Measurements from ENCODE around the gene EEFSEC. TPM values are rescaled to one million over a fixed set of nuclear protein-coding genes. Genes with fewer than 3 reads are reported as not detected.

EEFSEC gene
- total RNA-seq, 1 donor from 2014 or later, result 24.6 TPM

DNA sequence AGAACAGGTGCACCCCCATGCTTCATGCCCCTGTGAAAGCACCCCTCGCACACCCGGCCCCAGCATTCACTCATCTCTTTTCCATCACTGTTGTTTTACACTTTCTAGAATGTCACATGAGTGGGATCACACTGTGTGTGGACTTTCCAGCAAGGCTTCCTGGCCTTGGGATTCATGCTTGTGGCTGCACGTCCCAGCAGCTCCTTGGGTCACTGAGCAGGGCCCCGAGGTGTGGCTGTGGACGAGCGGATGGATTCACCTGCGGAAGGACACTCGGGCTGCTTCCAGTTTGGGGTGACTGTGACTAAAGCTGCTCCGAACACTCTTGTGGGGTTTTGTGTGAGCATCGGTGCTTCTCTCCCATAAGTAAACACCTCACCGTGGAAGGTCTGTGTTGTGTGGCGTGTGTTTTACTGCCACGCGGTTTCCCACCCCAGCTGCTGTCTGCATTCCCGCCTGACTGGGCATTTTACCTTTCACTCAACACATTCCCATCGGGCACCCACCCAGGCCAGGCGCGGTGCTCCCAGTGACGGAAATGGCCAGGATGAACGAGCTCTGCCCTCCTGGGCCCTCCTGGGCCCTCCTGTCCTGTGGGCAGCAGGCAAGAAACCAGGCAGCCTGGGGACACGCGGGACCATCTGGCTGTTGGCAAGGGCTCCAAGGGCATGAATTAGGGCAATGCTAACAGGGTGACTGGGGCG lies 272.0 kb downstream of the EEFSEC start:
- Histone ChIP-seq H3K4me3 (no peak overlapping the region), H3K36me3 (no peaks in the 10 kb centered on the region), H3K27ac (no peak overlapping the region), H3K9me3 (no peaks in the 10 kb centered on the region), H3K27me3 (no peaks in the 10 kb centered on the region), H3K4me1 (no peaks in the 10 kb centered on the region)
- DNase-seq (ENCODE audit: extremely low spot score in 2 of 2), result no peak
- intact Hi-C loops (cut with DNase I), result loop anchor here (5.0 kb wide), 1 partner anchor 72 kb away; no protein-coding TSS in a partner anchor
- TF ChIP-seq CTCF (IDR thresholded peaks at IDR 0.05) (no peak), POLR2A (IDR thresholded peaks at IDR 0.05) (no peak), POLR2AphosphoS5 (IDR thresholded peaks at IDR 0.05; ENCODE audit: insufficient read depth in 1 of 2, low read depth in 1 of 2) (no peak)

GRCh38 chr3:128425846-128426127 lies 272.5 kb downstream of the EEFSEC start:
- no peak overlapping the region for H3K27ac ChIP-seq
- no peaks in the 10 kb centered on the region for H3K36me3 ChIP-seq
- no peak for DNase-seq (ENCODE audit: extremely low spot score in 2 of 2)
- no peaks in the 10 kb centered on the region for H3K27me3 ChIP-seq
- H3K4me3 ChIP-seq, result no peak overlapping the region
- H3K9me3 ChIP-seq, result no peaks in the 10 kb centered on the region
- H3K4me1 ChIP-seq, result no peaks in the 10 kb centered on the region
- intact Hi-C loops (cut with DNase I), result loop anchor here (2.0 to 5.0 kb wide), 2 partner anchors 72 to 185 kb away; no protein-coding TSS in a partner anchor
- TF ChIP-seq POLR2AphosphoS5 (IDR thresholded peaks at IDR 0.05; ENCODE audit: insufficient read depth in 1 of 2, low read depth in 1 of 2) (no peak), CTCF (IDR thresholded peaks at IDR 0.05) (no peak), POLR2A (IDR thresholded peaks at IDR 0.05) (no peak)

GRCh38 chr3:128426128-128426921 lies 273.0 kb downstream of the EEFSEC start:
- no peaks in the 10 kb centered on the region for H3K36me3 ChIP-seq
- no peaks in the 10 kb centered on the region for H3K4me1 ChIP-seq
- peak overlapping the region; percentile 20 to 37 for H3K4me3 ChIP-seq
- no peaks in the 10 kb centered on the region for H3K27me3 ChIP-seq
- no peaks in the 10 kb centered on the region for H3K9me3 ChIP-seq
- TF ChIP-seq POLR2AphosphoS5 (IDR thresholded peaks at IDR 0.05; ENCODE audit: insufficient read depth in 1 of 2, low read depth in 1 of 2), result no peak
- no peak for TF ChIP-seq POLR2A (IDR thresholded peaks at IDR 0.05)
- TF ChIP-seq CTCF (IDR thresholded peaks at IDR 0.05), result peak; percentile 66 to 78 (median 78)
- DNase-seq (ENCODE audit: extremely low spot score in 2 of 2), result no peak
- H3K27ac ChIP-seq, result no peak overlapping the region
- intact Hi-C loops (cut with DNase I), result loop anchor here (2.0 to 5.0 kb wide), 2 partner anchors 71 to 184 kb away; no protein-coding TSS in a partner anchor

- H3K4me1 ChIP-seq, result peaks cover 1% of the 10 kb centered on the region
- intact Hi-C loops (cut with DNase I), result loop anchor here (2.0 to 5.0 kb wide), 2 partner anchors 70 to 183 kb away; no protein-coding TSS in a partner anchor
- no peak for TF ChIP-seq CTCF (IDR thresholded peaks at IDR 0.05)
- no peak for TF ChIP-seq POLR2AphosphoS5 (IDR thresholded peaks at IDR 0.05; ENCODE audit: insufficient read depth in 1 of 2, low read depth in 1 of 2)
- no peak for TF ChIP-seq POLR2A (IDR thresholded peaks at IDR 0.05)
- H3K4me3 ChIP-seq, result no peak overlapping the region
- no peak overlapping the region for H3K27ac ChIP-seq
- no peaks in the 10 kb centered on the region for H3K9me3 ChIP-seq
- no peak for DNase-seq (ENCODE audit: extremely low spot score in 2 of 2)
- no peaks in the 10 kb centered on the region for H3K36me3 ChIP-seq
- no peaks in the 10 kb centered on the region for H3K27me3 ChIP-seq
These were observed 274.0 kb downstream of the EEFSEC start for GRCh38 chr3:128427175-128427857.
